Osteoblast (primary cell): Measurements from ENCODE around the gene ACSM4. TPM values are rescaled to one million over a fixed set of nuclear protein-coding genes. Genes with fewer than 3 reads are reported as not detected.

Experiments used
- DNase-seq: peaks from one replicate; pipeline ENCODE4 v3.0.0; 2011; ENCODE audit warnings: low spot score, mixed read lengths; ENCODE audit not compliant: insufficient read length; ENCODE audit errors: missing footprints
- H2AFZ ChIP-seq: 2 replicates; pipeline ENCODE4 v1.6.0; 2011; ENCODE audit warnings: mild to moderate bottlenecking, low read length
- H3K27ac ChIP-seq: 2 replicates; pipeline ENCODE4 v1.5.1; 2011; ENCODE audit warnings: mild to moderate bottlenecking, low read depth, low read length, moderate library complexity
- H3K27me3 ChIP-seq: 2 replicates; pipeline ENCODE4 v1.6.0; 2012; ENCODE audit warnings: mild to moderate bottlenecking, control low read depth, inconsistent platforms, low read length, moderate library complexity; ENCODE audit not compliant: insufficient read depth
- H3K36me3 ChIP-seq: 2 replicates; pipeline ENCODE4 v1.5.1; 2011; ENCODE audit warnings: mild to moderate bottlenecking, low read length, control low read depth, moderate library complexity; ENCODE audit not compliant: insufficient read depth
- H3K4me1 ChIP-seq: 2 replicates; pipeline ENCODE4 v1.5.1; 2011; ENCODE audit warnings: mild to moderate bottlenecking, low read length, control low read depth, moderate library complexity; ENCODE audit not compliant: insufficient read depth
- H3K4me2 ChIP-seq: 2 replicates; pipeline ENCODE4 v1.6.0; 2011; ENCODE audit warnings: mild to moderate bottlenecking, low read length; ENCODE audit not compliant: insufficient read depth
- H3K4me3 ChIP-seq: fragments of 200-600 bp; sonication (generic); 3 replicates; pipeline ENCODE4 v1.5.1; 2012; ENCODE audit warnings: mild to moderate bottlenecking, low read length, inconsistent platforms; ENCODE audit not compliant: insufficient read depth
- H3K79me2 ChIP-seq: 2 replicates; pipeline ENCODE4 v1.6.0; 2012; ENCODE audit warnings: mild to moderate bottlenecking, low read length, control low read depth, inconsistent platforms; ENCODE audit not compliant: insufficient read depth
- H3K9me3 ChIP-seq: 2 replicates; pipeline ENCODE4 v1.5.1; 2011; ENCODE audit warnings: low read depth, low read length, control low read depth
- H4K20me1 ChIP-seq: 2 replicates; pipeline ENCODE4 v1.6.0; 2012; ENCODE audit warnings: mild to moderate bottlenecking, low read length, control low read depth; ENCODE audit not compliant: insufficient read depth
- total RNA-seq: library from RNA; depleted of rRNA; stranded (reverse); fragments of >200 nt; gene quantifications from 2 replicates; pipeline ENCODE4 v1.2.3, GENCODE V29; 2012
- TF ChIP-seq, protein P1 (sequence below): IDR thresholded peaks from 2 replicates; pipeline ENCODE4 v1.5.1; 2011; ENCODE audit warnings: mild to moderate bottlenecking, low read depth, low read length, moderate library complexity; ENCODE audit errors: extremely low read depth

Gene ACSM4
- total RNA-seq, 1 donor = not detected

DNA sequence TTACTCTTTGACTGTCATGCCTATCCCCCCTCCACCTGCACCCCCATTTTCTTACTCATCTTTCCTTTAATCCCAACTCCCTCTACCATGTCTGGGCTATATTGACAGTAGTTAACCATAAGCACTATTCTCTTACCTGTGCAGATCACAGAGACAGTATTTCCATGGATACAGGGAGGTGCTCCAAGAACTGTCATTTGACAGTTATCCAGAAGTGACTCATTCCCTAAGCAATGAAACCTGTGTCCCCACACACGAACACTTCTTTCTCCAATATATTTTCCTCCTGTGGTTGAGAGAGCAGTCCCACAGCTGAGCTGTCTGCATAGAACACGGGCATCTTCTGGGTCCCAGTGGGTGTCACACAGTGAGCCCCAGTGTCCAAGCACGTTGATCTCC lies 71.3 kb downstream of the ACSM4 start:
- Histone ChIP-seq H3K27me3 (no peaks in the 10 kb centered on the region), H3K27ac (no peak overlapping the region), H3K4me1 (no peaks in the 10 kb centered on the region), H4K20me1 (no peaks in the 10 kb centered on the region), H3K4me3 (no peak overlapping the region), H3K9me3 (no peaks in the 10 kb centered on the region), H3K4me2 (no peak overlapping the region), H3K79me2 (no peaks in the 10 kb centered on the region), H3K36me3 (no peaks in the 10 kb centered on the region), H2AFZ (no peak overlapping the region)
- TF ChIP-seq, protein P1, sequence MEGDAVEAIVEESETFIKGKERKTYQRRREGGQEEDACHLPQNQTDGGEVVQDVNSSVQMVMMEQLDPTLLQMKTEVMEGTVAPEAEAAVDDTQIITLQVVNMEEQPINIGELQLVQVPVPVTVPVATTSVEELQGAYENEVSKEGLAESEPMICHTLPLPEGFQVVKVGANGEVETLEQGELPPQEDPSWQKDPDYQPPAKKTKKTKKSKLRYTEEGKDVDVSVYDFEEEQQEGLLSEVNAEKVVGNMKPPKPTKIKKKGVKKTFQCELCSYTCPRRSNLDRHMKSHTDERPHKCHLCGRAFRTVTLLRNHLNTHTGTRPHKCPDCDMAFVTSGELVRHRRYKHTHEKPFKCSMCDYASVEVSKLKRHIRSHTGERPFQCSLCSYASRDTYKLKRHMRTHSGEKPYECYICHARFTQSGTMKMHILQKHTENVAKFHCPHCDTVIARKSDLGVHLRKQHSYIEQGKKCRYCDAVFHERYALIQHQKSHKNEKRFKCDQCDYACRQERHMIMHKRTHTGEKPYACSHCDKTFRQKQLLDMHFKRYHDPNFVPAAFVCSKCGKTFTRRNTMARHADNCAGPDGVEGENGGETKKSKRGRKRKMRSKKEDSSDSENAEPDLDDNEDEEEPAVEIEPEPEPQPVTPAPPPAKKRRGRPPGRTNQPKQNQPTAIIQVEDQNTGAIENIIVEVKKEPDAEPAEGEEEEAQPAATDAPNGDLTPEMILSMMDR = no peak
- no peak for DNase-seq

DNA sequence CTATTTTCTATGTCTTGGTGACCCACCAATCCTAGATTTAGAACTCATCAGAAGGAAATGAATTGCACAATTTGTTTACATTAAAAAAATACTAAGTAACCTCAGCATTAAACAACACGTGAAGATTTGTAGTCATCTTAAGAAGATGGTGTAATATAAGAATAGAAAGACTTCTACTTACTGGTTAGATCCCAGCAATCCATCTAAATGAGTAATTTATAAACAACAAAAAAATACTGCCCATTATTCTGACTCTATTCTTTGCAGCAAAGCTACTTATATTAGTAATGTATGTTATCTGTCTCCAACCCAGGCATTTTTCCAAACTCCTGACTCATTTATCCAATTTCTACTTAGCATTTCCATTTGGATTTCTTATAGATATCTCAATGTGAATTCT lies 72.3 kb downstream of the ACSM4 start:
- Histone ChIP-seq H3K4me1 (no peaks in the 10 kb centered on the region), H3K9me3 (no peaks in the 10 kb centered on the region), H2AFZ (no peak overlapping the region), H3K4me2 (no peak overlapping the region), H3K4me3 (no peak overlapping the region), H3K36me3 (no peaks in the 10 kb centered on the region), H3K27me3 (no peaks in the 10 kb centered on the region), H3K27ac (no peak overlapping the region), H3K79me2 (no peaks in the 10 kb centered on the region), H4K20me1 (no peaks in the 10 kb centered on the region)
- DNase-seq = peak; percentile 11
- TF ChIP-seq, protein P1 = no peak

Other genes with a start within 250 kb of the ACSM4 start
- 443 and 478 TPM in 2 replicates for gene C1S, start 243.4 kb upstream of the ACSM4 start, total RNA-seq
- 313 and 330 TPM in 2 replicates for gene C1R, start 211.6 kb upstream of the ACSM4 start, total RNA-seq
- gene C1RL, start 194.9 kb upstream of the ACSM4 start, total RNA-seq = 63.7 and 67.5 TPM in 2 replicates
- not detected in 2 replicates for gene RBP5, start 175.2 kb upstream of the ACSM4 start, total RNA-seq
- gene CLSTN3, start 173.7 kb upstream of the ACSM4 start, total RNA-seq = 6.2 and 7.6 TPM in 2 replicates
- gene PEX5, start 114.4 kb upstream of the ACSM4 start, total RNA-seq = 35.7 and 48.5 TPM in 2 replicates
- under 0.01 and 0.88 TPM in 2 replicates for gene CD163L1, start 140.1 kb downstream of the ACSM4 start, total RNA-seq
- under 0.01 TPM in 2 replicates for gene CD163, start 199.7 kb downstream of the ACSM4 start, total RNA-seq